ENCODE measurements around the gene ZBTB16. TPM values are rescaled to one million over a fixed set of nuclear protein-coding genes. Genes with fewer than 3 reads are reported as not detected.

ZBTB16 gene
- total and polyA plus RNA-seq, 2 experiments from 2014 or later: 0.29 to 1.4 TPM

GRCh38 chr11:114209343-114209742, 149.8 kb downstream of the ZBTB16 start:
- Mint-ChIP-seq H3K36me3 (ENCODE audit: low read depth) (no peaks in the 10 kb centered on the region), H3K4me3 (no peak overlapping the region), H3K27ac (no peak overlapping the region), H3K4me1 (peaks cover 33% of the 10 kb centered on the region), H3K9me3 (no peaks in the 10 kb centered on the region), H3K27me3 (ENCODE audit: insufficient read depth, low read depth, poor library complexity) (peaks cover 1% of the 10 kb centered on the region)
- Histone ChIP-seq H3K79me2 (replicated peaks; ENCODE audit: insufficient read depth) (no peaks in the 10 kb centered on the region), H3K4me3 (no peak overlapping the region), H3K4me1 (ENCODE audit: insufficient read depth) (peaks cover 26% of the 10 kb centered on the region), H3K4me2 (no peak overlapping the region), H3K27me3 (ENCODE audit: insufficient read depth) (no peaks in the 10 kb centered on the region), H3F3A (replicated peaks; ENCODE audit: low read depth) (no peaks in the 10 kb centered on the region), H3K9me2 (ENCODE audit: insufficient read depth) (no peaks in the 10 kb centered on the region), H3K36me3 (ENCODE audit: insufficient read depth) (no peaks in the 10 kb centered on the region), H4K20me1 (replicated peaks; ENCODE audit: insufficient read depth) (no peaks in the 10 kb centered on the region), H3K27ac (ENCODE audit: low read depth) (no peak overlapping the region), H2AFZ (no peak overlapping the region)
- ATAC-seq (0 out of 3 replicates have a peak, but pooled peaks have one; percentile 21), DNase-seq (ENCODE audit: low spot score) (no peak)
- no peak for TF ChIP-seq CREB1 (CRISPR knock-in tag; IDR thresholded peaks at IDR 0.05; ENCODE audit: low read depth)
- no peak for TF ChIP-seq NANOG (IDR thresholded peaks at IDR 0.05; ENCODE audit: borderline replicate concordance)
- TF ChIP-seq REST (IDR thresholded peaks at IDR 0.05; ENCODE audit: unreplicated experiment): no peak
- no peak for TF ChIP-seq STAT1 (IDR thresholded peaks at IDR 0.05; ENCODE audit: unreplicated experiment)
- no peak for TF ChIP-seq EZH2phosphoT487 (IDR thresholded peaks at IDR 0.05; ENCODE audit: unreplicated experiment)
- TF ChIP-seq CTCF (conservative IDR thresholded peaks at IDR 0.05; ENCODE audit: low read depth in 2 of 2): no peak
- no peak for TF ChIP-seq ZNF331 (CRISPR knock-in tag; IDR thresholded peaks at IDR 0.05; ENCODE audit: low read depth)
- no peak for TF ChIP-seq ZNF462 (CRISPR knock-in tag; IDR thresholded peaks at IDR 0.05)

Measured in GM23338 (cell line).